ENCODE data around the gene TMED1.
A peak's percentile ranks its signal among the peaks of the same experiment; 100 is the strongest.
"Not testable (repeated sequence)": the region's sequence is repeated elsewhere in the genome, so short reads cannot be mapped to it uniquely, and the experiment has no call there.

TMED1 gene

DNA sequence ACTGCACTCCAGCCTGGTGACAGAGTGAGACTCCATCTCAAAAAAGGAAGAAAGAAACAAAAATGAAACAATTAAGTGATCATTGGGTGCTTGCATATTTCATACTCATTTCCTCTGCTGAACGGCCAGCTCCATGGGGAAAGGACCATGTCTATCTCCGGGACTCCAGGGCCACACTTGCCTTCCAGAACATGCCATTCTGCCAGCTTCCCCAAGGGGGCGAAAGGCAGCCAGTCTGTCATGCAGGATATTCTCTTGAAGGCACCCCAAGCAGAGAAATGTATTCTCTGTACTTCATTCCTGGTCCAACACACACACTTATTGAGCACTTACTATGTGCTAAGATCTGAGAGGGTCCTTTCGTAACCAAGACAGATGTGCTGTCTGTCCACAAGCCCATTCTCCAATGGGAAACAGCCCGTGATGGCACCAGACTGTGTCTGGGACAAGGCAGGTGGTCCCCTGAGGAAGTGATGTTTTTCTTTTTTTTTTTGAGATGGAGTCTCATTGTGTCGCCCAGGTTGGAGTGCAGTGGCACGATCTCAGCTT, 25.2 kb upstream of the TMED1 start:
- peak; percentile 39 for DNase-seq

GRCh38 chr19:10858204-10858828, 22.3 kb upstream of the TMED1 start:
- no peak for DNase-seq

GRCh38 chr19:10856899-10857298, 20.9 kb upstream of the TMED1 start:
- not testable (repeated sequence) for DNase-seq

DNA sequence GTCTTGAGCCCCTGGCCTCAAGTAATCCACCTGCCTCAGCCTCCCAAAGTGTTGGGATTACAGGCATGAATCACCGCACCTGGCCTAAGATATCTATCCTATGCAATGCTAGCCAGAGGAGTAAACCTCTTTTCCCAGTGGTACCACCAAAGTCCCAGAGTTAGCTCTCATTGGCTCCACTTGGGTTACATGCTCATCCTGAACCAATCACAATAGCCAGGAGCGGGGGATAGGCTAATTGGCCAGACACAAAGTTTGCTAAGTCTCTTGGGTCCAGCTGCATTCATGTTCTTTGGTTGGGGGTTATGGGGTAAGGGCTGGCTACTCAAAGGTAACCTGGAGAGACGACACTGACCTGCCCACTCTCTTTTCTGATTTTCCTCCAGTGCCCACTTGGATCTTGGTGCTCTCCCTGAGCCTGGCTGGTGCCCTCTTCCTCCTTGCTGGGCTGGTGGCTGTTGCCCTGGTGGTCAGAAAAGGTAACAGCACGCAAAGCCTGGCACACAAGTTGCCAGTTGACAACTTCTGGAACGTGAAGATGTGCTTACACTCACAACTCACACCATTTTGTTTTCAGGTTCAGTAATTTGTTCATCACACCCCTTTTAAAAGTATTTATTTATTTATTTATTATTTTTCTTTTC, 20.0 kb upstream of the TMED1 start:
- DNase-seq, result peak; percentile 31

DNA sequence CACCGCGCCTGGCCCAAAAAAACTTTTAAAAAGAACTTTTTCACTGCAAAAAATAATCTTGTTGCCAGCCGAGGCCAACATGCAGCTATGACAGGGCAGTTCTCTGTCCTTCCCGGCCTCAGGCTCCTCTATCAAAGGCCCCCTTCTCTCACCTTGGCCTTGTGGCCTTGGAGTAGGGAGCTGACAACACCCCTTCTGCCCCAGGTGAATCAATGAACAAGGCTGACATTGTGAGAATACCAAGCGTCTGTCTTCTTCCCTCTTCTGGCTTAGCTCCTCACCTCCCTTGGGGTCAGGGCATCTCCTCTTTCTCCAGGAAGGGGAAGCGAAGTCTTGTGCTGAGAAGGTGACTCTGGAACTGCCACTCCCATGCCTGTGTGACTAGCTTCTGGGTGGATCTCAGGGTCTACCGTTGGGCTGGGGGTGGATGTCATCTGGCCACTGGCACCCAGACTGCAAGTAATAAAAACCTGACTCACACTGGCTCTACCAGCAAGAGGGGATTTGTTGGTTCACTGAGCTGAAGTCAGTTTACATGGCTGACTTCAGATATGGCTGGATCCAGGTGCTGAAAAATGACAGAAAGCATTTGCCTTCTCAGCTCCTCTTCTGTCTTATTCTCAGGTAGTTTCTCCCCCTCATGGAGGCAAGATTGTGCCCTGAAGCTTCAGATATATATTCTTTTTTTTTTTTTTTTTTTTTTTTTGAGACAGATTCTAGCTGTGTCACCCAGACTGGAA, 18.5 kb upstream of the TMED1 start:
- DNase-seq, result no peak

DNA sequence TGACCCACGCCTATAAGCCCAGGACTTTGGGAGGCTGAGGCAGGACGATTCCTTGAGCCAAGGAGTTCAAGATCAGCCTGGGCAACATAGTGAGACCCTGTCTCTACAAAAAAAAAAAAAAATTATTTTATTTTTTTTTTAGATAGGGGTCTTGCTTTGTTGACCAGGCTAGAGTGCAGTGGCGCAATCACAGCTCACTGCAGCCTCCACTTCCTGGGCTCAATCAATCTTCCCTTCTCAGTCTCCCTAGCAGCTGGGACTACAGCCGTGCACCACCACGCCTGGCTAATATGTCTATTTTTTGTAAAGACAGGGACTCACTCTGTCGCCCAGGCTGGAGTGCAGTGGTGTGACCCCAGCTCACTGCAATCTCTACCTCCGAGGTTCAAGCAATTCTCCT, 16.9 kb upstream of the TMED1 start:
- no peak for DNase-seq

GRCh38 chr19:10852098-10852800, 16.2 kb upstream of the TMED1 start:
- no peak for DNase-seq

- no peak for DNase-seq
Observed at GRCh38 chr19:10850631-10851030, 14.6 kb upstream of the TMED1 start.

- DNase-seq, result no peak
Observed at GRCh38 chr19:10848230-10848856, 12.3 kb upstream of the TMED1 start, which contains the start of gene C19orf38. TSS of gene C19orf38 (plus strand) at chr19:10848415. CDS start at chr19:10848509, 94 bp downstream.

DNA sequence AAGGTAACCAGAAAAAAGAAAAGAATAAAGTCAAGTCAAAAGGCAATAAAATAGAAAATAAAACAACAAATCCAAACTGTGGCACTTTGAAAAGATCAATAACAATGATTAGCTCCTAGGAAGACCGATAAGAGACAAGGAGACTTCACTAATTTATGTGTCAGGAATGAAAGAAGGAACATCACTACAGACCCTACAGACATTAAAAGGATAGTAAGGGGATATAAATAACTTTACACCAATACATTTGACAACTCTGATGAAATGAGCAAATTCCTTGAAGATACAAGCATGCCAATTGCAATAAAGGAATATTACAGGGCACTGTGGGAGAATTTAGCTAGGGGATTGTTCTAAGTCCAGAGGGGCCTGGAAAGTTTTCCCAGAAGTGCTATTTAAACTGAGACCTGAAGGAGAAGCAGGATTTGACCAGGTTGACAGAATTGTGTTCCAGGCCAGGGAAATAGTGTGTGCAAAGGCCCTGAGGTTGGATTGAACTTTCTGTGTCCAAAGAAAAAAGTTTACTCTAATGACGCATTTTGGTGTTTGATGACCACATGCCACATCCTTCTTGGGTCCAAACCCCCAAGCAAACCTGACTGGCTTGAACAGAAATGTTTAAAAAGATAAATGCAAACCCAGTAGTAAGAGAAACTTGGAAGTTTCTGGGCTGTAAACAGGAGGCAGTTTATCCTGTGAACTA, 10.6 kb upstream of the TMED1 start:
- DNase-seq, result no peak

GRCh38 chr19:10842788-10843187, 6.8 kb upstream of the TMED1 start:
- no peak for DNase-seq

GRCh38 chr19:10839114-10840050, 3.4 kb upstream of the TMED1 start:
- DNase-seq, result no peak

GRCh38 chr19:10838377-10838776, 2.4 kb upstream of the TMED1 start:
- no peak for DNase-seq

- DNase-seq, result not testable (repeated sequence)
Observed at GRCh38 chr19:10837649-10838048, 1.6 kb upstream of the TMED1 start.

GRCh38 chr19:10836479-10837330, 693 bp upstream of the TMED1 start:
- peak; percentile 86 for DNase-seq

DNA sequence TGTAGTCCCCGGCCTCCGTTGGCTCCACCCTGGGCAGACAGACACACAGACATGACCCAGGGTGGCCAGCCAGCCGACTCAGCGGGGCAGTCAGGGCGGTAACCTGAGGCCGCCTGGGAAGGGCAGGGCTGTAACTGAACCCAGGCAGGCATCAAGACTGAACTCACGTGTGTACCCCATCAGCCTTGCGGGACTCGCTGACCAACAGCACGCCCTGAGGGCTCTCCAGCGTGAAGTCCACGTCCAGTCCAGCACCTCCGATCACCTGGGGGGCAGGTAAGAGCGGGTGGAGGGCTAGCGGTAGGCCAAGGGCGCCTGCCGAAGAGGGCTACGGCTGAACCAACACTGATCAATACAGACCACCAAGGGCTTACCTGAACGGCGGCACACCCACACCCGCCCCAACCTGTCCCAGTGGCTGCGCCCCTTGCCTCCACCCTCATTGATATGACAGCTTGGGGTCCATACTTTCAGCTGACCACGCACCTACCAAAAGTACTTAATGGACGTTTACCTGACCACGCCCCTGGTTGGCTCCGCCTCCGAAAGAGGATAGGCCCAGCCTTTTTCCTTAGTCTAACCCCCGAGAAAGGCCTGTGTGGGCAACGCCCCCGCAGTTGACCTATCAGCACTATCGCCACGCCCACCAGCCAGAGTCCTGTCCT, 791 bp downstream of the TMED1 start:
- no peak for DNase-seq

GRCh38 chr19:10832939-10833296, 3.1 kb downstream of the TMED1 start:
- no peak for DNase-seq

- no peak for DNase-seq
Observed at GRCh38 chr19:10831987-10832938, 3.7 kb downstream of the TMED1 start.
